H9 (cell line): ENCODE results near the gene LAMC1. TPM values are rescaled to one million over a fixed set of nuclear protein-coding genes. Genes with fewer than 3 reads are reported as not detected.

Experiments used
- DNase-seq: peaks from one replicate; pipeline ENCODE4 v3.0.0-alpha.2; 2017
- H2AFZ ChIP-seq: one replicate; pipeline ENCODE4 v1.6.1; 2013; ENCODE audit warnings: mild to moderate bottlenecking, low read length, control low read depth, moderate library complexity
- H2AK5ac ChIP-seq: 2 replicates; pipeline ENCODE4 v1.6.1; 2013; ENCODE audit warnings: low read length, control low read depth, mixed read lengths; ENCODE audit not compliant: insufficient read length
- H2BK120ac ChIP-seq: one replicate; pipeline ENCODE4 v1.6.1; 2013; ENCODE audit warnings: low read depth, mild to moderate bottlenecking, low read length, control low read depth, inconsistent platforms; ENCODE audit not compliant: poor library complexity, severe bottlenecking
- H2BK12ac ChIP-seq: 2 replicates; pipeline ENCODE4 v1.6.1; 2013; ENCODE audit warnings: low read length, control low read depth, mixed read lengths, low read depth; ENCODE audit not compliant: insufficient read length
- H2BK15ac ChIP-seq: 2 replicates; pipeline ENCODE4 v1.6.1; 2013; ENCODE audit warnings: low read depth, low read length, control low read depth
- H2BK20ac ChIP-seq: one replicate; pipeline ENCODE4 v1.6.1; 2013; ENCODE audit warnings: low read depth, mild to moderate bottlenecking, low read length, control low read depth, inconsistent platforms; ENCODE audit not compliant: poor library complexity, severe bottlenecking
- H2BK5ac ChIP-seq: 2 replicates; pipeline ENCODE4 v1.6.1; 2013; ENCODE audit warnings: low read length, control low read depth, mixed read lengths; ENCODE audit not compliant: insufficient read length
- H3K14ac ChIP-seq: 2 replicates; pipeline ENCODE4 v1.6.1; 2013; ENCODE audit warnings: low read length, control low read depth; ENCODE audit not compliant: insufficient read depth
- H3K18ac ChIP-seq: 2 replicates; pipeline ENCODE4 v1.6.1; 2013; ENCODE audit warnings: low read depth, mild to moderate bottlenecking, mixed read lengths, low read length, control low read depth; ENCODE audit not compliant: insufficient read length
- H3K23ac ChIP-seq: 2 replicates; pipeline ENCODE4 v1.6.1; 2013; ENCODE audit warnings: low read length, control low read depth, mixed read lengths, low read depth; ENCODE audit not compliant: insufficient read length
- H3K23me2 ChIP-seq: 2 replicates; pipeline ENCODE4 v1.6.1; 2013; ENCODE audit warnings: low read depth, mild to moderate bottlenecking, mixed read lengths, low read length, control low read depth; ENCODE audit not compliant: insufficient read length, poor library complexity, severe bottlenecking
- H3K27ac ChIP-seq: 2 replicates; pipeline ENCODE4 v1.5.1; 2013; ENCODE audit warnings: low read length, control low read depth, mixed read lengths, low read depth; ENCODE audit not compliant: insufficient read length
- H3K27me3 ChIP-seq: 2 replicates; pipeline ENCODE4 v1.6.1; 2013; ENCODE audit warnings: low read length, control low read depth, inconsistent platforms; ENCODE audit not compliant: insufficient read depth
- H3K4ac ChIP-seq: 2 replicates; pipeline ENCODE4 v1.6.1; 2013; ENCODE audit warnings: low read depth, mild to moderate bottlenecking, control low read depth, inconsistent platforms, low read length, moderate library complexity
- H3K4me1 ChIP-seq: 2 replicates; pipeline ENCODE4 v1.6.1; 2013; ENCODE audit warnings: low read length, control low read depth, inconsistent platforms; ENCODE audit not compliant: insufficient read depth
- H3K4me2 ChIP-seq: 2 replicates; pipeline ENCODE4 v1.6.1; 2013; ENCODE audit warnings: low read length, control low read depth, mixed read lengths; ENCODE audit not compliant: insufficient read length, insufficient read depth
- H3K56ac ChIP-seq: 2 replicates; pipeline ENCODE4 v1.6.1; 2013; ENCODE audit warnings: low read depth, mild to moderate bottlenecking, mixed read lengths, low read length, control low read depth; ENCODE audit not compliant: insufficient read length
- H3K79me1 ChIP-seq: 2 replicates; pipeline ENCODE4 v1.6.1; 2013; ENCODE audit warnings: low read depth, mild to moderate bottlenecking, moderate library complexity, low read length, control low read depth, inconsistent platforms; ENCODE audit not compliant: insufficient read depth, poor library complexity, severe bottlenecking
- H3K79me2 ChIP-seq: 2 replicates; pipeline ENCODE4 v1.6.1; 2013; ENCODE audit warnings: low read length, control low read depth, inconsistent platforms; ENCODE audit not compliant: insufficient read depth
- H3K9ac ChIP-seq: 2 replicates; pipeline ENCODE4 v1.6.1; 2013; ENCODE audit warnings: low read length, control low read depth, mixed read lengths; ENCODE audit not compliant: insufficient read length; ENCODE audit errors: extremely low read depth
- H3K9me3 ChIP-seq: one replicate; pipeline ENCODE4 v1.6.1; 2013; ENCODE audit warnings: low read depth, low read length, inconsistent platforms; ENCODE audit not compliant: control insufficient read depth
- H3T11ph ChIP-seq: one replicate; pipeline ENCODE4 v1.6.1; 2013; ENCODE audit warnings: mild to moderate bottlenecking, low read length, control low read depth, inconsistent platforms
- H4K20me1 ChIP-seq: one replicate; pipeline ENCODE4 v1.6.1; 2013; ENCODE audit not compliant: control insufficient read depth, insufficient read length, insufficient read depth
- H4K5ac ChIP-seq: 2 replicates; pipeline ENCODE4 v1.6.1; 2013; ENCODE audit warnings: low read depth, mild to moderate bottlenecking, mixed read lengths, low read length, control low read depth; ENCODE audit not compliant: insufficient read length
- H4K8ac ChIP-seq: replicated peaks from 2 replicates; pipeline ENCODE4 v1.6.1; 2013; ENCODE audit warnings: low read length, control low read depth, mixed read lengths, low read depth; ENCODE audit not compliant: insufficient read length
- H4K91ac ChIP-seq: 2 replicates; pipeline ENCODE4 v1.6.1; 2013; ENCODE audit warnings: low read depth, mild to moderate bottlenecking, moderate library complexity, mixed read lengths, low read length, control low read depth; ENCODE audit not compliant: insufficient read length
- H3K27ac Mint-ChIP-seq, 3 experiments: 2 replicates in 2 of 3; 3 replicates in 1 of 3; pipeline ENCODE4 v1.8.0; 2020 to 2021; ENCODE audit warnings: mixed read lengths in 3 of 3, mild to moderate bottlenecking in 1 of 3, moderate library complexity in 1 of 3
- H3K27me3 Mint-ChIP-seq: 2 replicates; pipeline ENCODE4 v1.8.0; 2021; ENCODE audit warnings: low read depth, mild to moderate bottlenecking, moderate library complexity, mixed read lengths
- H3K36me3 Mint-ChIP-seq, 3 experiments: 2 replicates in 2 of 3; 3 replicates in 1 of 3; pipeline ENCODE4 v1.8.0; 2020 to 2021; ENCODE audit warnings: low read depth in 3 of 3, mixed read lengths in 3 of 3; ENCODE audit not compliant: insufficient read depth in 1 of 3
- H3K4me1 Mint-ChIP-seq, 2 experiments: 2 replicates each; pipeline ENCODE4 v1.8.0; 2020; ENCODE audit warnings: mixed read lengths in 2 of 2
- H3K4me3 Mint-ChIP-seq, 2 experiments: 2 replicates in 1 of 2; 3 replicates in 1 of 2; pipeline ENCODE4 v1.8.0; 2020 to 2021; ENCODE audit warnings: mild to moderate bottlenecking in 2 of 2, mixed read lengths in 2 of 2, moderate library complexity in 1 of 2
- H3K9me3 Mint-ChIP-seq, 2 experiments: 2 replicates in 1 of 2; 3 replicates in 1 of 2; pipeline ENCODE4 v1.8.0; 2020; ENCODE audit warnings: mild to moderate bottlenecking in 2 of 2, mixed read lengths in 2 of 2, moderate library complexity in 1 of 2
- WGBS: extraction: QIAGEN DNeasy Blood & Tissue Kit; methylation state at CpG from one replicate; pipeline ENCODE4 v1.1.7; 2013; ENCODE audit warnings: missing lambda C conversion rate, low lambda C conversion rate, mixed read lengths; ENCODE audit not compliant: insufficient read length; ENCODE audit errors: extremely low coverage; 5-methylcytosine and 5-hydroxymethylcytosine counted together
- total RNA-seq: library from RNA; stranded (reverse); gene quantifications from 2 replicates; pipeline ENCODE4 v1.2.1, GENCODE V29; 2021
- TF ChIP-seq, protein P1 (sequence below): fragments of 200-600 bp; sonication (generic); conservative IDR thresholded peaks from 3 replicates; pipeline ENCODE4 v1.8.0; 2021; ENCODE audit warnings: antibody characterized with exemption, mild to moderate bottlenecking

Gene LAMC1
- total RNA-seq, 1 experiment from 2014 or later: 96.2 TPM

- no peak for DNase-seq
- H3K9me3 Mint-ChIP-seq: no peaks in the 10 kb centered on the region
- no CpG with 5 or more reads among the region's 8 CpGs for WGBS
Measured at GRCh38 chr1:183110326-183110880, 87.2 kb downstream of the LAMC1 start.

More at GRCh38 chr1:183110326-183110880, 87.2 kb downstream of the LAMC1 start:
- Histone ChIP-seq H4K5ac (no peak overlapping the region), H2BK5ac (no peak overlapping the region), H3K27ac (no peak overlapping the region), H3K9ac (no peak overlapping the region), H3T11ph (no peak overlapping the region), H3K23me2 (no peaks in the 10 kb centered on the region), H3K23ac (no peak overlapping the region), H3K4ac (no peak overlapping the region), H4K91ac (no peak overlapping the region), H3K18ac (no peak overlapping the region), H2AFZ (no peak overlapping the region), H3K4me2 (no peak overlapping the region), H3K79me2 (no peaks in the 10 kb centered on the region), H4K8ac (no peak overlapping the region), H3K4me1 (peaks cover 15% of the 10 kb centered on the region; the same call in 1 of the 2 replicates), H3K27me3 (no peaks in the 10 kb centered on the region), H4K20me1 (no peaks in the 10 kb centered on the region), H3K14ac (no peak overlapping the region), H2BK12ac (no peak overlapping the region), H3K9me3 (no peaks in the 10 kb centered on the region), H3K56ac (no peak overlapping the region), H2BK20ac (no peak overlapping the region), H2AK5ac (no peak overlapping the region), H2BK120ac (no peak overlapping the region), H3K79me1 (no peaks in the 10 kb centered on the region), H2BK15ac (no peak overlapping the region)
- TF ChIP-seq, protein P1, sequence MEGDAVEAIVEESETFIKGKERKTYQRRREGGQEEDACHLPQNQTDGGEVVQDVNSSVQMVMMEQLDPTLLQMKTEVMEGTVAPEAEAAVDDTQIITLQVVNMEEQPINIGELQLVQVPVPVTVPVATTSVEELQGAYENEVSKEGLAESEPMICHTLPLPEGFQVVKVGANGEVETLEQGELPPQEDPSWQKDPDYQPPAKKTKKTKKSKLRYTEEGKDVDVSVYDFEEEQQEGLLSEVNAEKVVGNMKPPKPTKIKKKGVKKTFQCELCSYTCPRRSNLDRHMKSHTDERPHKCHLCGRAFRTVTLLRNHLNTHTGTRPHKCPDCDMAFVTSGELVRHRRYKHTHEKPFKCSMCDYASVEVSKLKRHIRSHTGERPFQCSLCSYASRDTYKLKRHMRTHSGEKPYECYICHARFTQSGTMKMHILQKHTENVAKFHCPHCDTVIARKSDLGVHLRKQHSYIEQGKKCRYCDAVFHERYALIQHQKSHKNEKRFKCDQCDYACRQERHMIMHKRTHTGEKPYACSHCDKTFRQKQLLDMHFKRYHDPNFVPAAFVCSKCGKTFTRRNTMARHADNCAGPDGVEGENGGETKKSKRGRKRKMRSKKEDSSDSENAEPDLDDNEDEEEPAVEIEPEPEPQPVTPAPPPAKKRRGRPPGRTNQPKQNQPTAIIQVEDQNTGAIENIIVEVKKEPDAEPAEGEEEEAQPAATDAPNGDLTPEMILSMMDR: no peak
- no peak overlapping the region for H3K27ac Mint-ChIP-seq
- peaks cover 1 to 24% (median 10%) of the 10 kb centered on the region in 3 experiments; a peak in 5 of 7 replicates for H3K36me3 Mint-ChIP-seq
- H3K4me3 Mint-ChIP-seq: no peak overlapping the region
- no peaks in the 10 kb centered on the region for H3K27me3 Mint-ChIP-seq
- H3K4me1 Mint-ChIP-seq: peaks cover 28% of the 10 kb centered on the region in 2 experiments
